NT2/D1 (cell line): Measurements from ENCODE around the gene DSCAM.

ENCODE experiments used
- DNase-seq: peaks from one replicate; pipeline ENCODE4 v3.0.0-alpha.2; 2011; ENCODE audit warnings: low read depth, low spot score
- H3K27me3 ChIP-seq: 2 replicates; pipeline ENCODE4 v1.6.0; 2011; ENCODE audit warnings: mild to moderate bottlenecking; ENCODE audit not compliant: insufficient read length, insufficient read depth
- H3K36me3 ChIP-seq: 2 replicates; pipeline ENCODE4 v1.6.1; 2011; ENCODE audit warnings: mild to moderate bottlenecking, low read length, mixed read lengths; ENCODE audit not compliant: insufficient read depth, insufficient read length
- H3K4me1 ChIP-seq: 2 replicates; pipeline ENCODE4 v1.5.1; 2011; ENCODE audit not compliant: insufficient read depth, insufficient read length
- H3K4me3 ChIP-seq: 2 replicates; pipeline ENCODE4 v1.5.1; 2011; ENCODE audit warnings: low read depth; ENCODE audit not compliant: insufficient read length
- H3K9ac ChIP-seq: 2 replicates; pipeline ENCODE4 v1.6.0; 2011; ENCODE audit warnings: low read depth; ENCODE audit not compliant: insufficient read length
- H3K9me3 ChIP-seq: 2 replicates; pipeline ENCODE4 v1.5.1; 2011; ENCODE audit warnings: mild to moderate bottlenecking, low read length; ENCODE audit not compliant: insufficient read depth
- SUZ12 ChIP-seq: IDR thresholded peaks from 2 replicates; pipeline ENCODE4 v1.6.1; 2011; ENCODE audit not compliant: insufficient read length, insufficient read depth; ENCODE audit errors: extremely low read depth
- YY1 ChIP-seq: IDR thresholded peaks from 2 replicates; pipeline ENCODE4 v1.6.1; 2011; ENCODE audit not compliant: insufficient read length, insufficient read depth
- ZNF274 ChIP-seq: IDR thresholded peaks from 2 replicates; pipeline ENCODE4 v1.6.1; 2011; ENCODE audit warnings: mild to moderate bottlenecking, low read depth, low read length

DSCAM gene

DNA sequence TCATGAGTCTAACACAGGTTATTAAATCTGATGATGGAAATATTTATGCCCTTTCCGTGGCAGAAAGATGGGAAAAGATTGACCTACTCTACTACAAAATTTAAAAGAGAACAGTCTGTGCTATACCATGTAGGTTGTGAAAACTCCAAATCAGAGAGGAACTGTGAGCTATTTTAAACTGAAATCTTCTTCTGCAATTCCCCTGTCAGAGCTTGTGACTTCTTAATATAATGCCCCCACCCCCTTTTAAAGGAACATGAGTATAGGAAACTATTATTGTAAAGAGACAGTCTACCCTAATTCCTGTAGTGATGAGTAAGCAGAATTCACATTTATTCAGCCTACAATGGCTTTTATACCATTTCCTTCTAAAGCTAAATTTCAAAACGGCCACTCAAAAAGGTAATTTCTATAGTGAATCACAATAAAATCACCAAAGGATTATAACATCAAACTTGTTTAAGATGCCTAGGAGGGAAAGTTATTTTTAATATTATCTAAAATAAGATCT, 11.7 kb downstream of the DSCAM start:
- Histone ChIP-seq H3K4me1 (no peaks in the 10 kb centered on the region), H3K9me3 (no peaks in the 10 kb centered on the region), H3K9ac (no peak overlapping the region), H3K36me3 (no peaks in the 10 kb centered on the region), H3K4me3 (no peak overlapping the region), H3K27me3 (peaks cover 3% of the 10 kb centered on the region)
- no peak for DNase-seq
- TF ChIP-seq YY1 (no peak), SUZ12 (no peak), ZNF274 (no peak)

GRCh38 chr21:40833184-40833583, 13.8 kb downstream of the DSCAM start:
- H3K4me1 ChIP-seq = no peaks in the 10 kb centered on the region
- TF ChIP-seq SUZ12 (no peak), ZNF274 (no peak), YY1 (no peak)
- DNase-seq = no peak
- no peaks in the 10 kb centered on the region for H3K27me3 ChIP-seq
- H3K9ac ChIP-seq = no peak overlapping the region
- H3K36me3 ChIP-seq = no peaks in the 10 kb centered on the region
- no peak overlapping the region for H3K4me3 ChIP-seq
- no peaks in the 10 kb centered on the region for H3K9me3 ChIP-seq

- Histone ChIP-seq H3K9ac (no peak overlapping the region), H3K9me3 (no peaks in the 10 kb centered on the region), H3K4me3 (no peak overlapping the region), H3K36me3 (no peaks in the 10 kb centered on the region), H3K27me3 (no peaks in the 10 kb centered on the region), H3K4me1 (no peaks in the 10 kb centered on the region)
- TF ChIP-seq SUZ12 (no peak), YY1 (no peak), ZNF274 (no peak)
- DNase-seq = no peak
These were observed 14.6 kb downstream of the DSCAM start for GRCh38 chr21:40832316-40832715.

DNA sequence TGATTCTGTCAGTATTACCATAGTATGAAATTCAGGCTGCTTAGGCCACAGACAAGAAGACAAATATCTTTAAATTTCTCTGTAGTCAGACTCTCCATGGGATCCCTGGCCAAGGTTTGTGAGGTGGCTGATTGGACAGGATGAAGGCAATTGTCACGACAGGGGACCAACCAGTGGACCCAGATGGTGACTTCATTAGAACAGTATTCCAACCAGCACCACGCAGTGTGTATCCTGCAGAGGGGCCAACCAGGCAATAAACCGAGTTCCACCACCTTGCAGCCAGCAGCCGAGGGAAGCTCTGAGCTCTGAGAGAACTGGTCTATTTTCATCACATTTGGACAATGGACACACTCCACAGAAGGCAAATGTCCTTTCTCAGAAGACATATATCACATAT, 16.1 kb downstream of the DSCAM start:
- no peaks in the 10 kb centered on the region for H3K36me3 ChIP-seq
- no peak for DNase-seq
- no peaks in the 10 kb centered on the region for H3K9me3 ChIP-seq
- H3K9ac ChIP-seq = no peak overlapping the region
- H3K27me3 ChIP-seq = no peaks in the 10 kb centered on the region
- TF ChIP-seq ZNF274 = no peak
- TF ChIP-seq YY1 = no peak
- no peak for TF ChIP-seq SUZ12
- H3K4me3 ChIP-seq = no peak overlapping the region
- no peaks in the 10 kb centered on the region for H3K4me1 ChIP-seq

- DNase-seq = no peak
- no peaks in the 10 kb centered on the region for H3K36me3 ChIP-seq
- TF ChIP-seq SUZ12 (no peak), YY1 (no peak), ZNF274 (no peak)
- no peaks in the 10 kb centered on the region for H3K9me3 ChIP-seq
- no peak overlapping the region for H3K9ac ChIP-seq
- no peaks in the 10 kb centered on the region for H3K27me3 ChIP-seq
- H3K4me3 ChIP-seq = no peak overlapping the region
- no peaks in the 10 kb centered on the region for H3K4me1 ChIP-seq
These were observed 17.2 kb downstream of the DSCAM start for GRCh38 chr21:40829791-40830190.

DNA sequence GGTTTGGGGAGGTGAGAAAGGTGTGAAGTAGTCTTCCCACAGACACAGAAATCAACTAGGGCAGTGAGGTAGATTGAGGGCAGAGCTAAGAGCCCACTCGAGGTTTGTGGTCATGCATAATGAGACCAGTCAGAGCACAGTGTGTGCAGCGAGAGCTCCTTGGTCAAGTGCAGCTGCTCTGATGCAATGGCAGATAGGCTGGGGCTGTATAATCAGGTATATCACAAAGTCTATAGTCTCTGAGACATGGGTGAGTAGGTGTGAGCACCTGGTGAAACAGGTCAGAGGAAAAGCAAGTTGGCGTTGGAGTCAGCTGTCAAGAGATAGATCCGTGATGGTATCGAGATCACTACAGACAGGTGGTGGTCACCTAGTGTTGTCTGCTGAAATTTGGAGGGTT, 17.6 kb downstream of the DSCAM start:
- no peak overlapping the region for H3K9ac ChIP-seq
- no peak for DNase-seq
- TF ChIP-seq SUZ12 (no peak), YY1 (no peak), ZNF274 (no peak)
- no peak overlapping the region for H3K4me3 ChIP-seq
- no peaks in the 10 kb centered on the region for H3K9me3 ChIP-seq
- no peaks in the 10 kb centered on the region for H3K4me1 ChIP-seq
- no peaks in the 10 kb centered on the region for H3K27me3 ChIP-seq
- no peaks in the 10 kb centered on the region for H3K36me3 ChIP-seq

DNA sequence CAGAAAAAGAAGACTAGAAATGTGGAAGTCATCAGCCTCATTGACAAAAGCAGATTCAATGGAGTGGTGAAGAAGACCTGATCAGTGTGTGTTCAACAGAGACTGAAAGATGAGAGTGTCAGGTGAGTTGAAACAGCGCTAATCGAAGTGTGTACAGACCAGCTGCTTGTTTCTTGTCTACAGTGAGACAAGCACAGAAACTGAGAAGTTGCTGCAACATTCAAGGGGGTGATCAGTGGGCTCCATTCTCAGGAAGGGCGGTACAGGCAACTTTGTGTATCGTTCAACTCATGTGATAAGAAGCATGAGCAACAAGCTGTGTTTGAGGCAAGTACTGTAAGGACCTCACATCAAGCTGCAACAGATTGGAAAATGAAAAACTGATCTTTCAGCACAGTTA, 19.4 kb downstream of the DSCAM start:
- H3K4me3 ChIP-seq = no peak overlapping the region
- H3K9me3 ChIP-seq = no peaks in the 10 kb centered on the region

More for the DNA sequence above, 19.4 kb downstream of the DSCAM start:
- H3K36me3 ChIP-seq = no peaks in the 10 kb centered on the region
- no peaks in the 10 kb centered on the region for H3K27me3 ChIP-seq
- H3K9ac ChIP-seq = no peak overlapping the region
- TF ChIP-seq SUZ12 = no peak
- no peak for DNase-seq
- no peaks in the 10 kb centered on the region for H3K4me1 ChIP-seq
